Loucy (cell line): ENCODE measurements around the gene LYG2.
A peak's percentile ranks its signal among the peaks of the same experiment; 100 is the strongest.

ENCODE experiments used
- EZH2phosphoT487 ChIP-seq: fragments of 200-600 bp; IDR thresholded peaks from 2 replicates; pipeline ENCODE4 v1.6.1; 2018; ENCODE audit warnings: antibody characterized with exemption, mild to moderate bottlenecking, moderate library complexity, borderline replicate concordance
- TF ChIP-seq, protein P1 (sequence below): fragments of 200-600 bp; sonication (generic); conservative IDR thresholded peaks from 2 replicates; pipeline ENCODE4 v1.5.1; 2014; ENCODE audit warnings: mild to moderate bottlenecking, antibody characterized with exemption, low read length

- TF ChIP-seq, protein P1, sequence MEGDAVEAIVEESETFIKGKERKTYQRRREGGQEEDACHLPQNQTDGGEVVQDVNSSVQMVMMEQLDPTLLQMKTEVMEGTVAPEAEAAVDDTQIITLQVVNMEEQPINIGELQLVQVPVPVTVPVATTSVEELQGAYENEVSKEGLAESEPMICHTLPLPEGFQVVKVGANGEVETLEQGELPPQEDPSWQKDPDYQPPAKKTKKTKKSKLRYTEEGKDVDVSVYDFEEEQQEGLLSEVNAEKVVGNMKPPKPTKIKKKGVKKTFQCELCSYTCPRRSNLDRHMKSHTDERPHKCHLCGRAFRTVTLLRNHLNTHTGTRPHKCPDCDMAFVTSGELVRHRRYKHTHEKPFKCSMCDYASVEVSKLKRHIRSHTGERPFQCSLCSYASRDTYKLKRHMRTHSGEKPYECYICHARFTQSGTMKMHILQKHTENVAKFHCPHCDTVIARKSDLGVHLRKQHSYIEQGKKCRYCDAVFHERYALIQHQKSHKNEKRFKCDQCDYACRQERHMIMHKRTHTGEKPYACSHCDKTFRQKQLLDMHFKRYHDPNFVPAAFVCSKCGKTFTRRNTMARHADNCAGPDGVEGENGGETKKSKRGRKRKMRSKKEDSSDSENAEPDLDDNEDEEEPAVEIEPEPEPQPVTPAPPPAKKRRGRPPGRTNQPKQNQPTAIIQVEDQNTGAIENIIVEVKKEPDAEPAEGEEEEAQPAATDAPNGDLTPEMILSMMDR = 0 out of 2 replicates have a peak, but pooled peaks have one; percentile 11
- no peak for TF ChIP-seq EZH2phosphoT487
Measured at GRCh38 chr2:99198103-99198841, 57.2 kb downstream of the LYG2 start.
